ENCODE results near the gene GSS.

DNA sequence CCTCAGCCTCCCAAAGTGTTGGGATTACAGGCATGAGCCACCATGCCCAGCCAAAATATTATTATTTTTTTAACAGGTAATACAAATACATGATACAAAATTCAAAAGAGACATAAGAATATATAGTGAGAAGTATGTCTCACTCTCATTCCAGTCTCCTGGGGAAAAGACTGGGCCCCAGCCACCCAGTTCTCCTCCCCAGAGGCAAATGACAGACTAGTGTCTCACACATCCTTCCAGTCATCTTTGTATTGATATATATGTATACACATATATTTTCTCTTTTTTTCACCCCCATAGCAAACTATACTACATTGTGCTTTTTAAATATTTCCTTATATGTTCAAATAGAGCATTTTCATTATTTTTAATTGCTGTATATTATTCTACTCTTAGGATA is 8.3 kb downstream of the GSS start:
- TF ChIP-seq, protein P1, sequence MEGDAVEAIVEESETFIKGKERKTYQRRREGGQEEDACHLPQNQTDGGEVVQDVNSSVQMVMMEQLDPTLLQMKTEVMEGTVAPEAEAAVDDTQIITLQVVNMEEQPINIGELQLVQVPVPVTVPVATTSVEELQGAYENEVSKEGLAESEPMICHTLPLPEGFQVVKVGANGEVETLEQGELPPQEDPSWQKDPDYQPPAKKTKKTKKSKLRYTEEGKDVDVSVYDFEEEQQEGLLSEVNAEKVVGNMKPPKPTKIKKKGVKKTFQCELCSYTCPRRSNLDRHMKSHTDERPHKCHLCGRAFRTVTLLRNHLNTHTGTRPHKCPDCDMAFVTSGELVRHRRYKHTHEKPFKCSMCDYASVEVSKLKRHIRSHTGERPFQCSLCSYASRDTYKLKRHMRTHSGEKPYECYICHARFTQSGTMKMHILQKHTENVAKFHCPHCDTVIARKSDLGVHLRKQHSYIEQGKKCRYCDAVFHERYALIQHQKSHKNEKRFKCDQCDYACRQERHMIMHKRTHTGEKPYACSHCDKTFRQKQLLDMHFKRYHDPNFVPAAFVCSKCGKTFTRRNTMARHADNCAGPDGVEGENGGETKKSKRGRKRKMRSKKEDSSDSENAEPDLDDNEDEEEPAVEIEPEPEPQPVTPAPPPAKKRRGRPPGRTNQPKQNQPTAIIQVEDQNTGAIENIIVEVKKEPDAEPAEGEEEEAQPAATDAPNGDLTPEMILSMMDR (IDR thresholded peaks at IDR 0.05; ENCODE audit: control extremely low read depth in 1 of 3, insufficient read depth in 1 of 3, low read depth in 1 of 3, low read length in 3 of 3), result no peak
- TF ChIP-seq JUND (IDR thresholded peaks at IDR 0.05; ENCODE audit: low read length) (no peak), EZH2 (IDR thresholded peaks at IDR 0.05; ENCODE audit: low read depth, low read length, severe bottlenecking) (no peak), CEBPB (IDR thresholded peaks at IDR 0.05; ENCODE audit: low read depth, low read length) (no peak), MAFK (IDR thresholded peaks at IDR 0.05; ENCODE audit: low read depth, low read length) (no peak), EP300 (IDR thresholded peaks at IDR 0.05; ENCODE audit: borderline replicate concordance in 1 of 2, low read depth in 2 of 2, low read length in 2 of 2) (no peak), POLR2AphosphoS5 (IDR thresholded peaks at IDR 0.05; ENCODE audit: low read depth, low read length) (no peak)
- TF ChIP-seq, protein P2, sequence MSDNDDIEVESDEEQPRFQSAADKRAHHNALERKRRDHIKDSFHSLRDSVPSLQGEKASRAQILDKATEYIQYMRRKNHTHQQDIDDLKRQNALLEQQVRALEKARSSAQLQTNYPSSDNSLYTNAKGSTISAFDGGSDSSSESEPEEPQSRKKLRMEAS (IDR thresholded peaks at IDR 0.05), result no peak
- TF ChIP-seq, protein P3, sequence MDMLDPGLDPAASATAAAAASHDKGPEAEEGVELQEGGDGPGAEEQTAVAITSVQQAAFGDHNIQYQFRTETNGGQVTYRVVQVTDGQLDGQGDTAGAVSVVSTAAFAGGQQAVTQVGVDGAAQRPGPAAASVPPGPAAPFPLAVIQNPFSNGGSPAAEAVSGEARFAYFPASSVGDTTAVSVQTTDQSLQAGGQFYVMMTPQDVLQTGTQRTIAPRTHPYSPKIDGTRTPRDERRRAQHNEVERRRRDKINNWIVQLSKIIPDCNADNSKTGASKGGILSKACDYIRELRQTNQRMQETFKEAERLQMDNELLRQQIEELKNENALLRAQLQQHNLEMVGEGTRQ (IDR thresholded peaks at IDR 0.05; ENCODE audit: low read length), result no peak

Measured in H1 (cell line).